Ascending aorta (tissue), 2 donors: Measurements from ENCODE around the gene PLIN3. TPM values are rescaled to one million over a fixed set of nuclear protein-coding genes. Genes with fewer than 3 reads are reported as not detected.
"Not testable (repeated sequence)": the region's sequence is repeated elsewhere in the genome, so short reads cannot be mapped to it uniquely, and the experiment has no call there.

Source experiments
- DNase-seq, 2 donors: peaks; one replicate each; pipeline ENCODE4 v3.0.0-alpha.2; 2019; ENCODE audit warnings: low spot score in 2 of 2
- H3K27ac ChIP-seq, 2 donors: fragments of 200-600 bp; sonication (generic); one replicate each; pipeline ENCODE4 v1.5.1; 2016 to 2017; ENCODE audit warnings: mild to moderate bottlenecking in 1 of 2
- H3K27me3 ChIP-seq: fragments of 200-600 bp; sonication (generic); one replicate; pipeline ENCODE4 v1.5.1; 2017
- H3K36me3 ChIP-seq, 2 donors: fragments of 200-600 bp; sonication (generic); one replicate each; pipeline ENCODE4 v1.5.1; 2016
- H3K4me1 ChIP-seq, 2 donors: fragments of 200-600 bp; sonication (generic); one replicate each; pipeline ENCODE4 v1.5.1; 2016 to 2017; ENCODE audit warnings: mild to moderate bottlenecking in 1 of 2
- H3K4me3 ChIP-seq, 2 donors: fragments of 200-600 bp; sonication (generic); one replicate each; pipeline ENCODE4 v1.5.1; 2016 to 2017; ENCODE audit warnings: mild to moderate bottlenecking in 1 of 2
- H3K9me3 ChIP-seq, 2 donors: fragments of 200-600 bp; sonication (generic); one replicate each; pipeline ENCODE4 v1.5.1; 2016
- CTCF ChIP-seq, 3 experiments: fragments of 200-600 bp in 2 of 3; fragments of 450-650 bp in 1 of 3; sonication (generic) in 2 of 3; IDR thresholded peaks; one replicate each; pipeline ENCODE4 v1.5.1; 2016 to 2019; ENCODE audit warnings: antibody characterized with exemption in 3 of 3, mild to moderate bottlenecking in 1 of 3, moderate library complexity in 1 of 3
- intact Hi-C: fragments of 100-400 bp; cut with DNase I; formaldehyde crosslinking; loops from one replicate; pipeline ENCODE4 v1.15.1; 2023
- total RNA-seq: library from RNA; depleted of rRNA; stranded (reverse); fragments of >200 nt; gene quantifications from one replicate; pipeline ENCODE4 v1.1.0, GENCODE V29; 2016

Gene PLIN3
- total RNA-seq, 1 donor from 2014 or later, result 84.3 TPM

GRCh38 chr19:4800591-4801081 lies 66.8 kb downstream of the PLIN3 start:
- peaks cover 20 to 21% of the 10 kb centered on the region in 2 donors for H3K36me3 ChIP-seq
- no peaks in the 10 kb centered on the region for H3K27me3 ChIP-seq
- H3K4me1 ChIP-seq, result no peaks in the 10 kb centered on the region
- DNase-seq, result no peak
- intact Hi-C loops, result no loop called here
- no peak overlapping the region for H3K27ac ChIP-seq
- H3K9me3 ChIP-seq, result no peaks in the 10 kb centered on the region
- TF ChIP-seq CTCF (IDR thresholded peaks at IDR 0.05), result no peak
- H3K4me3 ChIP-seq, result no peak overlapping the region

DNA sequence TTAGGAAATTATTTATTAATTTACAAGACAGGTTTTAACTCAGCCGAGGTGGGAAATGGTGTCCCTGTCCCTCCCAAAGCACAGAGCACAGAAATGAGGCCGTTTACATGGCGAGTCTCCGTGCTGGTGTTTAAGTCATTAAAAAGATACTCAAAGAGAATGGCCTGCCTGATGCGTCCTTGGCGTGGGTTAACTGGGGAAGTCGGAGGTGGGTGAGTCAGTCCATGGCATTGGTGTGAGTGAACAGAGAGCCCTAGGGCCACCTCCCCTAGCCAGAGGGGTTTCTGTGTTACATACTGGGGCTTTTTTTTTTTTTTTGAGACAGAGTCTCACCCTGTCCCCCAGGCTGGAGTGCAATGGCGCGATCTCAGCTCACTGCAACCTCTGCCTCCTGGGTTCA lies 72.1 kb downstream of the PLIN3 start:
- DNase-seq, result no peak
- H3K9me3 ChIP-seq, result no peaks in the 10 kb centered on the region
- no peak for TF ChIP-seq CTCF (IDR thresholded peaks at IDR 0.05)
- H3K36me3 ChIP-seq, result peaks cover 37 to 43% of the 10 kb centered on the region in 2 donors
- H3K27me3 ChIP-seq, result no peaks in the 10 kb centered on the region
- no peak overlapping the region for H3K4me3 ChIP-seq
- intact Hi-C loops, result no loop called here
- no peak overlapping the region for H3K27ac ChIP-seq
- H3K4me1 ChIP-seq, result peaks cover 12 to 19% of the 10 kb centered on the region in 2 donors

DNA sequence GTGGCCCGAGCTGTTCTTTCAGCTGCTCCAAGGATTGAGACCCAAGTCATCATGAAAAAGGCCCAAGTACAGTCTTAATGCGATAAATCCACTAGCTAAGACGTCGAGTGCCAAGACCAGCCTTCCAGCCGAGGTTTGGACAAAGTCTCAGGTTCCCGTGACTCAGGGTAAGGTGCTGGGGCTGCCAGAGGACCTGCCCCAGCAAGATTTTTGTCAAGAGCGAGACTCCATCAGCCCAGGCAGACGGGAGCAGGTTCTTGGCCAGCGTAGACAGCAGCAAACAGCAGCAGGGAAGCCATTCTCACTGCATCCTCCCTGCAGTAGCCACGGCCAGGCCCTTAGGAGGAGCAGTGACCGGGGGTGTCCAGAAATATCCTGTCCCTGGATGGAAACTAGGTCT lies 72.5 kb downstream of the PLIN3 start:
- Histone ChIP-seq H3K4me3 (no peak overlapping the region), H3K4me1 (peaks cover 12 to 19% of the 10 kb centered on the region in 2 donors), H3K27me3 (no peaks in the 10 kb centered on the region), H3K27ac (no peak overlapping the region), H3K9me3 (no peaks in the 10 kb centered on the region), H3K36me3 (peaks cover 37 to 43% of the 10 kb centered on the region in 2 donors)
- intact Hi-C loops, result loop anchor here (5.0 kb wide), 1 partner anchor 117 kb away; no protein-coding TSS in a partner anchor
- DNase-seq, result no peak
- TF ChIP-seq CTCF (IDR thresholded peaks at IDR 0.05), result no peak

GRCh38 chr19:4793278-4793677 lies 74.2 kb downstream of the PLIN3 start:
- not testable (repeated sequence) for H3K9me3 ChIP-seq, H3K27ac ChIP-seq, H3K27me3 ChIP-seq, DNase-seq
- Histone ChIP-seq H3K4me1 (peaks cover 12 to 19% of the 10 kb centered on the region in 2 donors), H3K36me3 (peaks cover 32 to 35% of the 10 kb centered on the region in 2 donors), H3K4me3 (peak overlapping the region in 1 of 2 donors; percentile 86)
- intact Hi-C loops, result loop anchor here (5.0 kb wide), 1 partner anchor 119 kb away; no protein-coding TSS in a partner anchor

DNA sequence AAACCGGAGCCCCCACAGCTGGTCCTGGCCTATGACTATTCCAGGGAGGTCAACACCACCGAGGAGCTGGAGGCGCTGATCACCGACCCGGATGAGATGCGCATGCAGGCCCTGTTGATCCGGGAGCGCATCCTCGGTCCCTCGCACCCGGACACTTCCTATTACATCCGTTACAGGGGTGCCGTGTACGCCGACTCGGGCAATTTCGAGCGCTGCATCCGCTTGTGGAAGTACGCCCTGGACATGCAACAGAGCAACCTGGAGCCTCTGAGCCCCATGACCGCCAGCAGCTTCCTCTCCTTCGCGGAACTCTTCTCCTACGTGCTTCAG lies 74.6 kb downstream of the PLIN3 start:
- H3K27ac ChIP-seq, H3K9me3 ChIP-seq, DNase-seq, H3K27me3 ChIP-seq: not testable (repeated sequence)
- Histone ChIP-seq H3K4me3 (peak overlapping the region; percentile 72 to 86), H3K36me3 (peaks cover 32 to 35% of the 10 kb centered on the region in 2 donors), H3K4me1 (peaks cover 12 to 19% of the 10 kb centered on the region in 2 donors)
- intact Hi-C loops, result loop anchor here (5.0 kb wide), 1 partner anchor 119 kb away; no protein-coding TSS in a partner anchor

DNA sequence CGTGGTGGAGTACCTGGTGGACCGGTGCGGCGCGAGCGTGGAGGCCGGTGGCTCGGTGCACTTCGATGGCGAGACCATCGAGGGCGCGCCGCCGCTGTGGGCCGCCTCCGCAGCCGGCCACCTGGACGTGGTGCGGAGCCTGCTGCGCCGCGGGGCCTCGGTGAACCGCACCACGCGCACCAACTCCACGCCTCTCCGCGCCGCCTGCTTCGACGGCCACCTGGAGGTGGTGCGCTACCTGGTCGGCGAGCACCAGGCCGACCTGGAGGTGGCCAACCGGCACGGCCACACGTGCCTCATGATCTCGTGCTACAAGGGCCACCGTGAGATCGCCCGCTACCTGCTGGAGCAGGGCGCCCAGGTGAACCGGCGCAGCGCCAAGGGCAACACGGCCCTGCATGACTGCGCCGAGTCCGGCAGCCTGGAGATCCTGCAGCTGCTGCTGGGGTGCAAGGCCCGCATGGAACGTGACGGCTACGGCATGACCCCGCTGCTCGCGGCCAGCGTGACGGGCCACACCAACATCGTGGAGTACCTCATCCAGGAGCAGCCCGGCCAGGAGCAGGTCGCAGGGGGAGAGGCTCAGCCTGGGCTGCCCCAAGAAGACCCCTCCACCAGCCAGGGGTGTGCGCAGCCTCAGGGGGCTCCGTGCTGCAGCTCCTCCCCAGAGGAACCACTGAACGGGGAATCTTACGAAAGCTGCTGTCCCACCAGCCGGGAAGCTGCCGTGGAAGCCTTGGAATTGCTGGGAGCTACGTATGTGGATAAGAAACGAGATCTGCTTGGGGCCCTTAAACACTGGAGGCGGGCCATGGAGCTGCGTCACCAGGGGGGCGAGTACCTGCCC lies 75.2 kb downstream of the PLIN3 start:
- H3K4me3 ChIP-seq, result peak overlapping the region; percentile 72 to 86
- not testable (repeated sequence) for DNase-seq, H3K9me3 ChIP-seq, H3K27me3 ChIP-seq
- peak overlapping the region; percentile 86 to 89 for H3K27ac ChIP-seq
- intact Hi-C loops, result loop anchor here (5.0 kb wide), 1 partner anchor 120 kb away; no protein-coding TSS in a partner anchor
- peaks cover 12 to 19% of the 10 kb centered on the region in 2 donors for H3K4me1 ChIP-seq
- H3K36me3 ChIP-seq, result peaks cover 27 to 30% of the 10 kb centered on the region in 2 donors
